ENCODE data around the gene SPATA2L.

Gene SPATA2L

GRCh38 chr16:89701425-89702406 is at the start of gene SPATA2L:
TSS of gene SPATA2L (minus strand) at chr16:89701705. CDS start at chr16:89701232, 473 bp downstream.
- DNase-seq (ENCODE audit: low spot score) = peak; percentile 88

DNA sequence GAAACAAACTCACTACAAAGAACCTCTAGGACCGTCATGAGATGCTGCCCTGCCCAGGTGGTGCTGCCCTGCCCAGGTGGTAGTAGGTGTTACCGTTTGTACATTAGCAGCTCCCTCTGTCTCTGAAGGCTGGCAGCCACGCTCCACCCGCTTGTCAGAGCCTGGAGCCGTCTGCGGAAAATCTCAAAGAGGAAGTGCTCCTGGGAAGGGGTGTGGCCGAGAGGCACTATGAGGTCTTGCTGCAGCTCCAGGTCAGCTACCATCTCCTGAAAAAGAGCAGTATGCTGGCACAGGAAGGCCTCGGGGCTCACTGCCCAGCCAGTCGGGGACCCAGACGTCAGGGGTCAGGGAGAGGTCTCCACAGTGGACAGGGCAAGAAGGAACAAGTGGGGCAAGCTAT is 48.1 kb upstream of the SPATA2L start:
- DNase-seq (ENCODE audit: low spot score) = no peak

DNA sequence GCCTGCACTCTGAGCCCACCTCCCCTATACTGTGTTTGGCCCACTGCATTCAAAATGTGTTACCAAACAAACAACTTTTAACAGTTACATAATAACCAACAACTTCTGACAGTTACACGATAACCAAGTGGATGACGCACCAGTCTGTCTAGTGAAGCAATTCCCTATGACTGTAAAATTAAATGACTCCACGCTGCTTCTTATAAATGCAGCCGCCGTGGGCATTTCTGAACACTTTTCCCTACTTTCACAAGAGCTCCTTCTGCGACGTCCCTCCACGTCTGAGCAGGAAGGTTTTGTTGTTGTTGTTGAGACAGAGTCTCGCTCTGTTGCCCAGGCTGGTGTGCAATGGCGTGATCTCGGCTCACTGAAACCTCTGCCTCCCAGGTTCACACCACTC is 47.4 kb upstream of the SPATA2L start:
- no peak for DNase-seq (ENCODE audit: low spot score)

DNA sequence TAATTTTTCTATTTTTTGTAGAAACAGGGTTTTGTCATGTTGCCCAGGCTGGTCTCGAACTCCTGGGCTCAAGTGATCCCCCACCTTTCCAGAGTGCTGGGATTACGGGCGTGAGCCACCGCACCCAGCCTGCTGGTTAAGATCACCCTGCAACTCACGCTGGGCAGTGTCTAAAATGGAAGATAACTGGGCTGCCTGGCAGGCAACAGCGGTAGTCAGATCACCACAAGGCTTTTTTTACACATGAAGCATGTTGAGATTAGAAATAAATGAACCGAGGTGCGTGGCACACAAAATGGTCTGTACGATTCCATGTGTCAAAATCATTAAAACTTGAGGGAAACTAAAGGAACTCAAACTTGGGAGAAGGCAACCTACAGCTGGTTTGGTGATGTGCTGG is 46.6 kb upstream of the SPATA2L start:
- no peak for DNase-seq (ENCODE audit: low spot score)

- no peak for DNase-seq (ENCODE audit: low spot score)
Measured at GRCh38 chr16:89746043-89746442, 44.5 kb upstream of the SPATA2L start.

DNA sequence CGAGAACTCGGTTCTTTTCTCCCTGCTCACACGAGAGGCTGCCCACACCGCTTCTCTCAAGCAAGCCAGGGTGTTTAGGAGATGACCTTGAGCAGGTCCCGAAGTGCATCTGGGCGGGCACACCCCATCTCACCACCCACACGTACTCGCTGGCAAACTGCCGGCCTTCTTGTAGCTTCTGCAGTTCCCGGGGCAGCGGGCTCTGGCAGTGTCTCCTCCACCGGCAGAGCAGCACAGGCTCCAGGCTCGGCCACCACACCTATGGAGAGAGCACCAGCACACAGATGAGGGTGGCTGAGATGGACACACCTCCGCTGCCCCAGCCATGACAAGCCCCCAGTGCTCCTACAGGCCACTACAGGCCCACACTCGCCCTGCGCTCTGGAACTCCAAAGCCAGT is 43.3 kb upstream of the SPATA2L start:
- no peak for DNase-seq (ENCODE audit: low spot score)

- no peak for DNase-seq (ENCODE audit: low spot score)
Measured at GRCh38 chr16:89742948-89743347, 41.4 kb upstream of the SPATA2L start.

DNA sequence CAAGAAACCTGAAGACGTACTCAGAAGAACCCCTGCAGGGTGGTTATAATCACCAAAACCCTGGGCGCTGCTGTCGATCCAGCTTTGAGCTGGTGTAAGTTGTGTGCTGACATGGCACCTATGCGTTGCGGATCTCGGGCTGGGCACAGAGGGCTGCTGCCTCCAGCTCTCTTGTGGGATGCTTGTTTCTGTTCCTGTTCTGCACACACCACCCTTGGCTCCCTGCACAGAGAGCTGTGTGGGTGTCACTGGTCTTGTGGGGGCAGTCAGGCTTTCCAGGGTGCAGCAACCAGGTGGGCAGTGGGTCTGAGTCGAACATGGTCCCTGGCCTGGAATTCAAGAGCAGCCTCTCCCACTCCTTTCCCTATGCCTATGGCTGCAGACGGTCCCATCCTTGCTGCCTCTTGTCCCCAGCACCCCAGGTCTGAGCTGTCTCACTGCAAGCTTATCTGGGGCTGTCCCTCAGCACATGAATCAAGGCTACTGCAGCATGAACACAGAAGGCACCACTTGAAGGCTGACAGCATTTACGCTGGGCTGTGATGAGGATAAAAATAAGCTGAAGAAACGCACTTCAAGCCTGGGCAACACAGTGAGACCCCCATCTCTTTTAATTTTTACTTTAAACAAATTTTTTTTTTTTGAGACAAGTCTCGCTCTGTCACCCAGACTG is 40.0 kb upstream of the SPATA2L start:
- DNase-seq (ENCODE audit: low spot score) = no peak

DNA sequence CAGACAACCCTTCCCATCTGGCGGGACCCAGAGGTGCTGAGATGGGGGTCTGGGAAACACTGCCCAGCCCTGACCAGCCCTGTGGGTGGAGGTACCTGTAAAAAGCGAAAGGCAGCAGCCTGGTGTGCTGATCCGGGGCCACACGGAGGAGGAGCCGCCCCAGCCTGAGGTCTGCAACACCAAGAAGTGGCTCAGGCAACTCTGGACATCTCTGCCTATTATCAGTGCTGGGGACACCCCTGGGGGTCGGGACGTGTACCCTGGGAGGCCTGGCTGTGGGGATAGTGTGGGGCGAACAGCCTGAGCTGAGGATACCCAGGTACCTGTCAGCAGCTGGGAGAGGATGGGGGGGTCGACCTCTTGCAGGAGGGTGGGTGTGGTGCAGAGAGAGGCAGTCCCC is 37.9 kb upstream of the SPATA2L start:
- no peak for DNase-seq (ENCODE audit: low spot score)

- DNase-seq (ENCODE audit: low spot score) = no peak
Measured at GRCh38 chr16:89738538-89739317, 37.2 kb upstream of the SPATA2L start.

GRCh38 chr16:89738072-89738377 is 36.5 kb upstream of the SPATA2L start:
- no peak for DNase-seq (ENCODE audit: low spot score)

DNA sequence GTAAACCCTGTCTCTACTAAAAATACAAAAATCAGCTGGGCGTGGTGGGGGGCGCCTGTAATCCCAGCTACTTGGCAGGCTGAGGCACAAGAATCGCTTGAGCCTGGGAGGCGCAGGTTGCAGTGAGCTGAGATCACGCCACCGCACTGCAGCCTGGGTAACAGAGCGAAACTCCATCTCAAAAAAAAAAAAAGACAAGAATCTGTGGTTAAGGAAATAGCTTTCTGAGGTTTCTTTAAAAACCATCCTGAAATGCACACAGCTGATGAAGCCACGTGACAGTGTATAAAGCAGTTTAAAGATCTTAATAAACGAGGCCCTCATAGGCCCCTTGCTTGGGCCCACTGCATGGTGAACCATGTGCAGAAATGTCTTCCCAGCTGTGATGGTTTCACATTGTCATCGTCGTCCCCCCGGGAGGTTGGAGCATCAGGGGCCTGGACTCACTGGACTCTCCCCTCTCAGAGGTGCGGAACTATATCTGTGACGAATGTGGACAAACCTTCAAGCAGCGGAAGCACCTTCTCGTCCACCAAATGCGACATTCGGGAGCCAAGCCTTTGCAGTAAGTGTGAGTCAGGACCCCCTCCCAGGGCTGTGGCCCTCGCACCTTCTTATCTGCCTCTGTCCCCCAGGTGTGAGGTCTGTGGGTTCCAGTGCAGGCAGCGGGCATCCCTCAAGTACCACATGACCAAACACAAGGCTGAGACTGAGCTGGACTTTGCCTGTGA is 36.0 kb upstream of the SPATA2L start:
- DNase-seq (ENCODE audit: low spot score) = no peak

DNA sequence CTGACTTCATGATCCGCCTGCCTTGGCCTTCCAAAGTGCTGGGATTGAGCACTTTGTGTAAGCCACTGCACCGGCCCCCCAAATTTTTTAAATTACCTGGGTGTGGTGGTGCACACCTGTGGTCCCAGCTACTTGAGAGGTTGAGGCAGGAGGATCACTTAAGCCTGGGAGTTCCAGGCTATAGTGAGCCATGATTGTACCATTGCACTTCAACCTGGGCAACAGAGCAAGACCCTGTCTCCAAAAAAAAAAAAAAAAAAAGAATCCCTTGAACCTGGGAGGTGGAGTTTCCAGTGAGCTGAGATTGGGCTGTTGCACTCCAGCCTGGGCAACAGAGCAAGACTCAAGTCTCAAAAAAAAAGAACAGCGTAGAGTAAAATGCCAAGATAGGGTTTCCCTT is 35.0 kb upstream of the SPATA2L start:
- DNase-seq (ENCODE audit: low spot score) = no peak

- no peak for DNase-seq (ENCODE audit: low spot score)
Measured at GRCh38 chr16:89733792-89734191, 32.3 kb upstream of the SPATA2L start.

GRCh38 chr16:89733322-89733721 is 31.8 kb upstream of the SPATA2L start:
- no peak for DNase-seq (ENCODE audit: low spot score)

- no peak for DNase-seq (ENCODE audit: low spot score)
Measured at GRCh38 chr16:89732918-89733242, 31.4 kb upstream of the SPATA2L start.

DNA sequence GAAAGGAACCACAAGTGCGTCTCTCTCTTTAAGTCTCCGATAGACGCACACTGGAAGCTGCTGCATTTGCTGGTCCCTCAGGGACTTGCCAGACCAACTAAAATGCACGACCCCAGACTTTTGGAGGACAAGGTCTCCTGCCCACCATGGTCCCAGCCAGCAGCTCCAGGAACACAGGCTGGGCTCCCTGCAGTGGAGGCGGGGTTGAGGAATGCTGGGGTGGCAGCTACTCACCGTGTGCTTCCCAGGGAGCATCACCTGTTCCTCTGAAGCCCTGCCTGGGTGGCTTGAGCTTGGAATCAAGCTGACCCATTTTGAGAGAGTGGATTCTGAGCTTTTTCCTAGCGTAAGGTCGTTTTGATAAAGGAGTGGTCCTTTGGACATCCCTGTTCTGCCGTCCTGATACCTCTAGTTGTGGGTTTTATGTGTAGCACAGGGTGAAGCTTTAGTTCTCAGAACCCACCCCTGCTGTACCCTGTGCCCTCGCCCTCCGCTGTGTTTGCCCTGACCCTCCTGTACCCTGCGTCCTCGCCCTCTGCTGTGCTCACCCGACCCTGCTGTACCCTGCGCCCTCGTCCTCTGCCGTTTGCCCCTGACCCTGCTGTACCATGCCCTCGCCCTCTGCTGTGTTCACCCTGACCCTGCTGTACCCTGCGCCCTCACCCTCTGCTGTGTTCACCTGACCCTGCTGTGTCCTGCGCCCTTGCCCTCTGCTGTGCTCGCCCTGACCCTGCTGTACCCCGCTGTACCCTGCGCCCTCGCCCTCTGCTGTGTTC is 30.8 kb upstream of the SPATA2L start:
- no peak for DNase-seq (ENCODE audit: low spot score)

DNA sequence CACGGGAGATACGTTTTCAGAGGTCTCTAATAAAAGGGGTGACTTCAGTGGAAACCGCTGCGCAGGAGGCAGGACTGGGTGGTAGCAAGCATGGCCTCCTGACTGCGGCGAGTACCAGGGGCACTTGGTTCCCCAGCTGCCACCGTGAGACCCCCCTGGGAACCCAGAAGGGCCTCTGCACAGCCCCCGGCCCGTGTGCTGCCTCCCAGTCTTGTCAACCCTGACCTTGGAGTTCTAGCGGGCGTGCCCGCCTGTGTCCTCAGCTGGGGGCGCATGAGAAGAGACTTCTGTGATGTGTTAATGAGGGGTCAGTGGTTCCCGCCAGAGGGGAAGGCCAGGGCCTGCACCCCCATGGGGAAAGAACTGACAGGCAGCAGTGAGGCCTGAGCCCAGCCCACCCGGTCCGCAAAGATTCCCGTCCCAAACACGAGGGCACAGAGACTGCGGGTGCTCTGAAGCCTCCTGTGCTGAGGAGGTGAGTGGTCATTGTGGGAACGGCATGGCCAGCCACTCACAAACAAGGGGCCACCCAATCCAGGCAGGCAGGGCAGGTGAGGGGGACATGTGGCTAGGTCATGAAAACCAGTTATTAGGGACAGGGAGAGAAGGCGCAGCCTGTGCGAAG is 29.2 kb upstream of the SPATA2L start:
- DNase-seq (ENCODE audit: low spot score) = no peak

DNA sequence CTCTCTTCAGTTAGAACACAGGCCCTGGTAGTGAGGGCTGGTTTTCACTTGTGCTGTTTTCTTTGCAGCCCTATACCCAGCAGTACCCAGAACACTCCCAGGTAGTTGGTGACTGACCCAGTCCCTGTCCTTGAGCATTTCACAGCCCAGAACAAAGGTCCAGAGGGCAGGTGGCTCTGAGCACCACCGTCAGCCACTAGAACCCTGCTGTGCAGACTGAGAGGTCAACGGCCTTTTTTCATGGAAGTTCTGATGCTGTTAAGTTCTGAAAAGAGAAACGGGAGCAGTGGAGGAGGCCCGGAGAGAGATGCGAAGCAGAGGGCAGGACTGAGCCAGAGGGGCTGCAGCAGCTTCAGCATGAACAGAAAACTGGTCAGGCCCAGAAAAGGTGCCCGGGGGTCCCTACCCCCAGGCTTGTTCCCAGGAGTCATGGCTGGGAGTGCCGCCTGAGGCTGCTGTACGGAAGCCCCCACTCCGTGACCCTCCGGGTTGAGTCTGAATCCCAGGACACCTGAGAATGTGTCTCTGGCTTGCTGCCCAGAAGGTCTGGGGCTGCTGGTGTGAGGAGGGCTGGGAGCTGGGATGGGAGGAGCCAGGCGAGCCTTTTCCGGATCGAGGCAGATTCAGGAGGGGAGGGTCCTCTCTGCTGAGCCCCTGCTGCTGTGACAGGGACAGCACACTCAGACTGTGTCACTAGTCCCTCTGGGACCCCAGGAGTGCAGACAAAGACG is 28.5 kb upstream of the SPATA2L start:
- DNase-seq (ENCODE audit: low spot score) = no peak

DNA sequence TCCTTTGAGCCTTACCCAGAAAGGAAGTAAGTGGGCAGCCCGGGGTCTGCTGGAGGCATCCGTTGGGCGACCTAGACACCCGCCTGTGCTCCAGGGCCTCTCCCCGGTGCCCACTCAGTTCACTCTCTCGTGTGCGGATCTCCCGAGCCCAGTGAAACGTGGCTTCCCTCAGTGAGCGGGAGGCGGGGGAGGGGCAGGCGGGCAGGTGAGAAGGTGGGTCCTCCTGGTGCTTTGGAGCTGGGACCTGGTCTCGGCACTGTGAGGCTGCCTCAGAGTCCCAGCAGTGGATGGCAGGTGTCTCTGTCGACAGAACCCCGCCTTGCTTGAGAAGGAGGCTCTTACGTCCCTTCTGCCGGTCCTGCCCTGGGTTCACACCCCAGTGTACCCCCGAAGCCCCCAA is 27.8 kb upstream of the SPATA2L start:
- no peak for DNase-seq (ENCODE audit: low spot score)

Data from RKO (cell line).